ENCODE measurements around the gene IRAK2.
A peak's percentile ranks its signal among the peaks of the same experiment; 100 is the strongest.

Gene IRAK2

DNA sequence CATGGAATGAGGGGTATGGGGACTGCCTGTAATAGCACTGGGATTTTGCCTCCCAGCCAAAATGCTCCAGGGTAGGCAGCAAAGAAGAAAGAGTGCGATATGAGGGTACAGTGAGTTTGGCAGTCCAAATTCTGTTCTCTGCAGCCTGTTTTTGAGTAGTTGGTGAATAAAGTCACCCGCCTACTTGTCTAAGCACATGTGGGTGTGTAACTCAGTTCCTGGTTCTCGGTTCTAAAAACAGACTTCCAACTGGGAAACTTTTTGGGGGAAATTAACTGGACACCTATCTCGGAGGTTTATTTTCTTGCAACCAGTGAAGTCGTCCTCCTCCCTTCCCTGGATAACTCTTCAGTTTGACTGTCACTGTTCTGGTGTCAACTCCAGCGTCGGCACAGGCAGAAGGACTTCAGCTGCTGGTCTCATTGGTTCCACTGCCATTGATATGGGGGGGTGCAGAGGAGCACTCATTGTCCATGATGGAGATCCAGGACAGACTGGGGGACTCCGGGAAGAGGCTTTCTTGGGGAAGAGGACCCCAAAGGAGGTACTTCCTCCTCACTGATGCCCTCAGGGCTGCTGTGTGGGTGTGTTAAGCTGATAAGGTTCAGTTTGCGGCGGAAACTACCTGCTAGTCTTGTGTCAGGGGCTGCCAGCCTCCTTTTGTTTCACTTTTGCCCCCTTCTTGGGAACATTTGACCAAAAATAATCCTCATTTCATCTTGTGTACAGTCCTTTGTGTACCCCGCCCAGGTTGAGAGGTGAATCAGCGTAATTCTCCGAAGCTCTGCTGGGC is 114.9 kb downstream of the IRAK2 start:
- Histone ChIP-seq H3K27me3 (replicated peaks in 2 of 5; ENCODE audit: control insufficient read depth in 4 of 5, insufficient read depth in 5 of 5, low read length in 4 of 5) (no peaks in the 10 kb centered on the region), H3K27ac (ENCODE audit: insufficient read depth in 1 of 2, low read depth in 1 of 2, low read length in 2 of 2, poor library complexity in 1 of 2, severe bottlenecking in 2 of 2) (no peak overlapping the region), H3K9me3 (ENCODE audit: control extremely low read depth in 1 of 5, control insufficient read depth in 4 of 5, insufficient read depth in 2 of 5, low read depth in 1 of 5, low read length in 4 of 5) (no peaks in the 10 kb centered on the region), H3K36me3 (ENCODE audit: control insufficient read depth in 4 of 4, insufficient read depth in 4 of 4, low read length in 3 of 4) (peaks cover 18 to 76% (median 43%) of the 10 kb centered on the region in 4 experiments), H3K4me1 (ENCODE audit: control extremely low read depth in 1 of 4, control insufficient read depth in 4 of 4, insufficient read depth in 4 of 4, low read length in 3 of 4) (peaks cover 2 to 16% (median 7%) of the 10 kb centered on the region in 4 experiments), H3K4me3 (ENCODE audit: control insufficient read depth in 1 of 7, extremely low read depth in 1 of 7, insufficient read depth in 4 of 7, low read depth in 2 of 7, low read length in 6 of 7) (no peak overlapping the region)
- ChIA-PET CTCF (interaction anchor here (0.8 to 2.2 kb wide), 3 partner anchors 11 to 547 kb away, joined by 3 to 6 read pairs (median 3); no protein-coding TSS in a partner anchor), POLR2A (no interaction called here)
- no peak for DNase-seq
- 90% methylated on average over 11 of the region's 13 CpGs for WGBS (ENCODE audit: insufficient coverage)

DNA sequence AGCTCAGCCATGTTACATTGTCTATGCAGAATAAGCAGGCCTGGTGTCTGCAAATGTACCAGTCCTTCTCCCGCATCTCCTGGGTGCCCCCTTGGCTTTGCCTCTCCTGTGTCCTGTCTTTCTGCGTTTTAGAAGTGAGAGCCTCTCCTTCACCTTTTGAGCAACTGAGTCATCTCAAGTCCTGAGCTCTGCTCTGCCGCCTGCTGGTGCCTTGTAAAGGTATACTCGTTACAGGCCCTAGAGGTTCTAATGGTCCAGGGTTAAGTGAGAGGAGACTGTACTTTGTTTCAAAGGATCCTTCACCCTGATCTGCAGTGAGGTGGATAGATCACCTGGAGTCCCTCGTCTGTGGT is 115.4 kb downstream of the IRAK2 start:
- Histone ChIP-seq H3K27ac (ENCODE audit: insufficient read depth in 1 of 2, low read depth in 1 of 2, low read length in 2 of 2, poor library complexity in 1 of 2, severe bottlenecking in 2 of 2) (no peak overlapping the region), H3K27me3 (replicated peaks in 2 of 5; ENCODE audit: control insufficient read depth in 4 of 5, insufficient read depth in 5 of 5, low read length in 4 of 5) (no peaks in the 10 kb centered on the region), H3K36me3 (ENCODE audit: control insufficient read depth in 4 of 4, insufficient read depth in 4 of 4, low read length in 3 of 4) (peaks cover 18 to 78% (median 43%) of the 10 kb centered on the region in 4 experiments), H3K4me3 (ENCODE audit: control insufficient read depth in 1 of 7, extremely low read depth in 1 of 7, insufficient read depth in 4 of 7, low read depth in 2 of 7, low read length in 6 of 7) (no peak overlapping the region), H3K9me3 (ENCODE audit: control extremely low read depth in 1 of 5, control insufficient read depth in 4 of 5, insufficient read depth in 2 of 5, low read depth in 1 of 5, low read length in 4 of 5) (no peaks in the 10 kb centered on the region), H3K4me1 (ENCODE audit: control extremely low read depth in 1 of 4, control insufficient read depth in 4 of 4, insufficient read depth in 4 of 4, low read length in 3 of 4) (peaks cover 0 to 21% (median 8%) of the 10 kb centered on the region in 4 experiments)
- DNase-seq = no peak
- 85% methylated on average over 4 of the region's 5 CpGs for WGBS (ENCODE audit: insufficient coverage)
- CTCF ChIA-PET = interaction anchor here (0.6 to 2.2 kb wide), 5 partner anchors 10 to 547 kb away, joined by 3 to 6 read pairs (median 3); no protein-coding TSS in a partner anchor
- POLR2A ChIA-PET = no interaction called here

DNA sequence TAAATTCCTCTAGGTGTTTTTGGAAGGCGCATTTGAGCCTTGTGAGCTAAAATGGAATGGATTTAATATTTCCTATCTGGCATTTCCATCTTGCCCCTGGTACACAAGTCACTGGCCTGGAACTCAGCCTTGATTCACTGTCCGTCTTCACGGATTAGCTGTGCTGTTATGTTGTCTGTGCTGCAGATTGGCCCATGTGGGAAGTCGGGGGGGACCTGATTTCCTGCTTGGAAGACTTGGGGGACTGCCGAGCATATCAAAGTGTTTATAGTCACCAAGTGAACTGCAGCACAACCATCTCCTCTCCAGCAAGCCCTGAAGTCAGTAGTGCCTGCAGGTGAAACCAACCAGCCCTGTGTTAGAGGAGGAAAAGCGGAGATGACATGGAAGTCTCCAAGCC is 115.9 kb downstream of the IRAK2 start:
- Histone ChIP-seq H3K4me1 (ENCODE audit: control extremely low read depth in 1 of 4, control insufficient read depth in 4 of 4, insufficient read depth in 4 of 4, low read length in 3 of 4) (peaks cover 0 to 24% (median 8%) of the 10 kb centered on the region in 4 experiments), H3K4me3 (ENCODE audit: control insufficient read depth in 1 of 7, extremely low read depth in 1 of 7, insufficient read depth in 4 of 7, low read depth in 2 of 7, low read length in 6 of 7) (no peak overlapping the region), H3K27me3 (replicated peaks in 2 of 5; ENCODE audit: control insufficient read depth in 4 of 5, insufficient read depth in 5 of 5, low read length in 4 of 5) (no peaks in the 10 kb centered on the region), H3K36me3 (ENCODE audit: control insufficient read depth in 4 of 4, insufficient read depth in 4 of 4, low read length in 3 of 4) (peaks cover 18 to 82% (median 43%) of the 10 kb centered on the region in 4 experiments), H3K9me3 (ENCODE audit: control extremely low read depth in 1 of 5, control insufficient read depth in 4 of 5, insufficient read depth in 2 of 5, low read depth in 1 of 5, low read length in 4 of 5) (no peaks in the 10 kb centered on the region), H3K27ac (ENCODE audit: insufficient read depth in 1 of 2, low read depth in 1 of 2, low read length in 2 of 2, poor library complexity in 1 of 2, severe bottlenecking in 2 of 2) (no peak overlapping the region)
- ChIA-PET POLR2A (no interaction called here), CTCF (interaction anchor here (0.6 to 2.2 kb wide), 5 partner anchors 10 to 547 kb away, joined by 3 to 6 read pairs (median 3); no protein-coding TSS in a partner anchor)
- no peak for DNase-seq
- 80% methylated on average over 3 of the region's 6 CpGs for WGBS (ENCODE audit: insufficient coverage)

GRCh38 chr3:10281951-10282350 is 117.2 kb downstream of the IRAK2 start:
- Histone ChIP-seq H3K36me3 (ENCODE audit: control insufficient read depth in 4 of 4, insufficient read depth in 4 of 4, low read length in 3 of 4) (peaks cover 18 to 83% (median 41%) of the 10 kb centered on the region in 4 experiments), H3K9me3 (ENCODE audit: control extremely low read depth in 1 of 5, control insufficient read depth in 4 of 5, insufficient read depth in 2 of 5, low read depth in 1 of 5, low read length in 4 of 5) (no peaks in the 10 kb centered on the region), H3K4me3 (ENCODE audit: control insufficient read depth in 1 of 7, extremely low read depth in 1 of 7, insufficient read depth in 4 of 7, low read depth in 2 of 7, low read length in 6 of 7) (no peak overlapping the region), H3K27me3 (replicated peaks in 2 of 5; ENCODE audit: control insufficient read depth in 4 of 5, insufficient read depth in 5 of 5, low read length in 4 of 5) (no peaks in the 10 kb centered on the region), H3K27ac (ENCODE audit: insufficient read depth in 1 of 2, low read depth in 1 of 2, low read length in 2 of 2, poor library complexity in 1 of 2, severe bottlenecking in 2 of 2) (no peak overlapping the region), H3K4me1 (ENCODE audit: control extremely low read depth in 1 of 4, control insufficient read depth in 4 of 4, insufficient read depth in 4 of 4, low read length in 3 of 4) (peaks cover 0 to 29% (median 8%) of the 10 kb centered on the region in 4 experiments)
- CTCF ChIA-PET = interaction anchor here (0.6 to 2.2 kb wide), 5 partner anchors 8 to 40 kb away, joined by 3 to 6 read pairs (median 3); no protein-coding TSS in a partner anchor
- 97% methylated on average over 3 of the region's 5 CpGs for WGBS (ENCODE audit: insufficient coverage)
- no peak for DNase-seq
- POLR2A ChIA-PET = no interaction called here

GRCh38 chr3:10283638-10284037 is 118.9 kb downstream of the IRAK2 start:
- no peak for DNase-seq
- Histone ChIP-seq H3K27me3 (replicated peaks in 2 of 5; ENCODE audit: control insufficient read depth in 4 of 5, insufficient read depth in 5 of 5, low read length in 4 of 5) (no peaks in the 10 kb centered on the region), H3K4me3 (ENCODE audit: control insufficient read depth in 1 of 7, extremely low read depth in 1 of 7, insufficient read depth in 4 of 7, low read depth in 2 of 7, low read length in 6 of 7) (peak overlapping the region in 1 of 7 experiments; percentile 16), H3K27ac (ENCODE audit: insufficient read depth in 1 of 2, low read depth in 1 of 2, low read length in 2 of 2, poor library complexity in 1 of 2, severe bottlenecking in 2 of 2) (no peak overlapping the region), H3K9me3 (ENCODE audit: control extremely low read depth in 1 of 5, control insufficient read depth in 4 of 5, insufficient read depth in 2 of 5, low read depth in 1 of 5, low read length in 4 of 5) (no peaks in the 10 kb centered on the region), H3K36me3 (ENCODE audit: control insufficient read depth in 4 of 4, insufficient read depth in 4 of 4, low read length in 3 of 4) (peaks cover 8 to 79% (median 36%) of the 10 kb centered on the region in 4 experiments), H3K4me1 (ENCODE audit: control extremely low read depth in 1 of 4, control insufficient read depth in 4 of 4, insufficient read depth in 4 of 4, low read length in 3 of 4) (peaks cover 0 to 29% (median 8%) of the 10 kb centered on the region in 4 experiments)
- ChIA-PET POLR2A (interaction anchor here (1.1 to 1.8 kb wide), 4 partner anchors 9 to 39 kb away, joined by 3 to 6 read pairs (median 4); partner anchors contain the start of gene TATDN2), CTCF (interaction anchor here (1.0 to 4.4 kb wide), 9 partner anchors 9 to 92 kb away, joined by 3 to 27 read pairs (median 5); partner anchors contain the start of gene GHRL)
- 73% methylated on average over 5 of the region's 5 CpGs for WGBS (ENCODE audit: insufficient coverage)

- WGBS (ENCODE audit: insufficient coverage) = 7% methylated on average over 8 of the region's 9 CpGs
- CTCF ChIA-PET = interaction anchor here (1.0 to 4.4 kb wide), 6 partner anchors 8 to 93 kb away, joined by 3 to 27 read pairs (median 8); partner anchors contain the start of gene GHRL
- H3K4me3 ChIP-seq (ENCODE audit: control insufficient read depth in 1 of 7, extremely low read depth in 1 of 7, insufficient read depth in 4 of 7, low read depth in 2 of 7, low read length in 6 of 7) = peak overlapping the region in 2 of 7 experiments; percentile 14 to 16
- H3K36me3 ChIP-seq (ENCODE audit: control insufficient read depth in 4 of 4, insufficient read depth in 4 of 4, low read length in 3 of 4) = peaks cover 6 to 77% (median 36%) of the 10 kb centered on the region in 4 experiments
- no peaks in the 10 kb centered on the region for H3K9me3 ChIP-seq (ENCODE audit: control extremely low read depth in 1 of 5, control insufficient read depth in 4 of 5, insufficient read depth in 2 of 5, low read depth in 1 of 5, low read length in 4 of 5)
- H3K27ac ChIP-seq (ENCODE audit: insufficient read depth in 1 of 2, low read depth in 1 of 2, low read length in 2 of 2, poor library complexity in 1 of 2, severe bottlenecking in 2 of 2) = peak overlapping the region; percentile 27 to 41
- no peaks in the 10 kb centered on the region for H3K27me3 ChIP-seq (replicated peaks in 2 of 5; ENCODE audit: control insufficient read depth in 4 of 5, insufficient read depth in 5 of 5, low read length in 4 of 5)
- H3K4me1 ChIP-seq (ENCODE audit: control extremely low read depth in 1 of 4, control insufficient read depth in 4 of 4, insufficient read depth in 4 of 4, low read length in 3 of 4) = peaks cover 0 to 29% (median 8%) of the 10 kb centered on the region in 4 experiments
- DNase-seq = peak; percentile 42 to 96 (median 95)
- POLR2A ChIA-PET = interaction anchor here (0.6 to 1.8 kb wide), 5 partner anchors 8 to 37 kb away, joined by 3 to 6 read pairs (median 4); partner anchors contain the start of genes GHRL and TATDN2
These were observed 119.8 kb downstream of the IRAK2 start for GRCh38 chr3:10284496-10284895.

Data from common myeloid progenitor, CD34-positive (primary cell).